ENCODE measurements around the gene IGF2BP3. TPM values are rescaled to one million over a fixed set of nuclear protein-coding genes. Genes with fewer than 3 reads are reported as not detected.

Gene IGF2BP3
- total and polyA plus RNA-seq, 2 donors (not counting 3 experiments of a cell fraction or from before 2014, with no cell fraction given): 41.2 to 111 TPM

GRCh38 chr7:23383225-23383624 is 87.1 kb downstream of the IGF2BP3 start:
- Histone ChIP-seq H2AFZ (ENCODE audit: low read depth, low read length) (no peak overlapping the region), H3K4me2 (ENCODE audit: insufficient read depth, low read length) (no peak overlapping the region), H3K4me1 (ENCODE audit: control insufficient read depth, extremely low read depth, insufficient read depth, low read length) (peaks cover 21% of the 10 kb centered on the region), H3K9me3 (replicated peaks; ENCODE audit: control insufficient read depth, insufficient read depth, low read length) (no peaks in the 10 kb centered on the region), H4K20me1 (replicated peaks; ENCODE audit: control insufficient read depth, extremely low read depth, insufficient read depth, low read length) (no peaks in the 10 kb centered on the region), H3K4me3 (replicated peaks in 1 of 3; ENCODE audit: insufficient read depth in 1 of 3, low read depth in 1 of 3, low read length in 3 of 3) (no peak overlapping the region), H3K27ac (ENCODE audit: insufficient read depth, low read depth, low read length) (no peak overlapping the region), H3K27me3 (ENCODE audit: control insufficient read depth in 2 of 2, insufficient read depth in 2 of 2, low read length in 2 of 2) (no peaks in the 10 kb centered on the region), H3K79me2 (ENCODE audit: control insufficient read depth, insufficient read depth, low read length) (peaks cover 72% of the 10 kb centered on the region), H3K9me1 (replicated peaks; ENCODE audit: control insufficient read depth, extremely low read depth, insufficient read depth, low read length) (no peaks in the 10 kb centered on the region), H3K36me3 (ENCODE audit: control insufficient read depth in 2 of 2, extremely low read depth in 1 of 2, insufficient read depth in 2 of 2, low read length in 2 of 2) (no peaks in the 10 kb centered on the region), H3K9ac (replicated peaks; ENCODE audit: extremely low read depth, insufficient read depth, low read length) (no peak overlapping the region)
- ChIA-PET POLR2A (no interaction called here), CTCF (no interaction called here)
- no peak for FAIRE-seq
- BruUV-seq (replicated peaks): no TSS peak
- no peak for DNase-seq (ENCODE audit: low read depth, low spot score)
- TF ChIP-seq POLR2A (IDR thresholded peaks at IDR 0.05; ENCODE audit: low read depth, low read length) (no peak), MAX (IDR thresholded peaks at IDR 0.05; ENCODE audit: insufficient read depth, insufficient read length) (no peak)
- intact Hi-C loops (cut with micrococcal nuclease) (no loop called here), dilution Hi-C loops (cut with MboI; ENCODE audit: extremely low pct_ligation_motif_present, low sequenced_read_pairs) (no loop called here)

DNA sequence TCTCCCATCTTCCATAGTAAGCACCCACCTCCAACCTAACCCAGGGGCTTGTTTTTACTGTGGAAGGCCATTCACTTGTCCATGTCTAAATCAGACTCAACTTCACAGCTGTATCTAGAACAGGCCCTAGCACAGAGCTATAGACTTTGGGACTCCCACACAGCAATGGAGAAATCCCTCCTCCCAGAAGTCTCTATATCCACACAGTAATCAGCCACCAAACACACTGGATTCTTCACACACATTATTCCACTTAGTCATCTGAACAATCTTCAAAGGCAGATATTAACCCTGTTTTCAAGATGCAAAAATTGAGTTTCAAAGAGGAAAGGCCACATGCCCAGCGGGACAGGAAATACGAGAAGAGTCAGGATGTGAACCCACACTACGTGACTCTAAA is 89.3 kb downstream of the IGF2BP3 start:
- POLR2A ChIA-PET: no interaction called here
- Histone ChIP-seq H3K4me2 (ENCODE audit: insufficient read depth, low read length) (no peak overlapping the region), H3K27ac (ENCODE audit: insufficient read depth, low read depth, low read length) (peak overlapping the region; percentile 34), H3K79me2 (ENCODE audit: control insufficient read depth, insufficient read depth, low read length) (peaks cover 62% of the 10 kb centered on the region), H3K4me3 (replicated peaks in 1 of 3; ENCODE audit: insufficient read depth in 1 of 3, low read depth in 1 of 3, low read length in 3 of 3) (no peak overlapping the region), H3K9me1 (replicated peaks; ENCODE audit: control insufficient read depth, extremely low read depth, insufficient read depth, low read length) (no peaks in the 10 kb centered on the region), H3K27me3 (ENCODE audit: control insufficient read depth in 2 of 2, insufficient read depth in 2 of 2, low read length in 2 of 2) (no peaks in the 10 kb centered on the region), H3K9ac (replicated peaks; ENCODE audit: extremely low read depth, insufficient read depth, low read length) (no peak overlapping the region), H3K9me3 (replicated peaks; ENCODE audit: control insufficient read depth, insufficient read depth, low read length) (no peaks in the 10 kb centered on the region), H3K4me1 (ENCODE audit: control insufficient read depth, extremely low read depth, insufficient read depth, low read length) (peaks cover 40% of the 10 kb centered on the region), H3K36me3 (ENCODE audit: control insufficient read depth in 2 of 2, extremely low read depth in 1 of 2, insufficient read depth in 2 of 2, low read length in 2 of 2) (no peaks in the 10 kb centered on the region), H4K20me1 (replicated peaks; ENCODE audit: control insufficient read depth, extremely low read depth, insufficient read depth, low read length) (no peaks in the 10 kb centered on the region), H2AFZ (ENCODE audit: low read depth, low read length) (no peak overlapping the region)
- intact Hi-C loops (cut with micrococcal nuclease): no loop called here
- CTCF ChIA-PET: interaction anchor here (1.1 to 2.6 kb wide), 2 partner anchors 23 to 82 kb away, joined by 4 to 11 read pairs; no protein-coding TSS in a partner anchor
- peak; percentile 38 for FAIRE-seq
- TF ChIP-seq, protein P1, sequence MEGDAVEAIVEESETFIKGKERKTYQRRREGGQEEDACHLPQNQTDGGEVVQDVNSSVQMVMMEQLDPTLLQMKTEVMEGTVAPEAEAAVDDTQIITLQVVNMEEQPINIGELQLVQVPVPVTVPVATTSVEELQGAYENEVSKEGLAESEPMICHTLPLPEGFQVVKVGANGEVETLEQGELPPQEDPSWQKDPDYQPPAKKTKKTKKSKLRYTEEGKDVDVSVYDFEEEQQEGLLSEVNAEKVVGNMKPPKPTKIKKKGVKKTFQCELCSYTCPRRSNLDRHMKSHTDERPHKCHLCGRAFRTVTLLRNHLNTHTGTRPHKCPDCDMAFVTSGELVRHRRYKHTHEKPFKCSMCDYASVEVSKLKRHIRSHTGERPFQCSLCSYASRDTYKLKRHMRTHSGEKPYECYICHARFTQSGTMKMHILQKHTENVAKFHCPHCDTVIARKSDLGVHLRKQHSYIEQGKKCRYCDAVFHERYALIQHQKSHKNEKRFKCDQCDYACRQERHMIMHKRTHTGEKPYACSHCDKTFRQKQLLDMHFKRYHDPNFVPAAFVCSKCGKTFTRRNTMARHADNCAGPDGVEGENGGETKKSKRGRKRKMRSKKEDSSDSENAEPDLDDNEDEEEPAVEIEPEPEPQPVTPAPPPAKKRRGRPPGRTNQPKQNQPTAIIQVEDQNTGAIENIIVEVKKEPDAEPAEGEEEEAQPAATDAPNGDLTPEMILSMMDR (IDR thresholded peaks at IDR 0.05; ENCODE audit: extremely low read depth in 1 of 2, insufficient read depth in 1 of 2, low read depth in 1 of 2, low read length in 2 of 2): no peak
- no peak for TF ChIP-seq FOS (IDR thresholded peaks at IDR 0.05; ENCODE audit: borderline replicate concordance, insufficient read depth, low read length)
- TF ChIP-seq GATA2 (IDR thresholded peaks at IDR 0.05; ENCODE audit: insufficient read depth, insufficient read length, low read depth, low read length): no peak
- no peak for TF ChIP-seq POLR2A (IDR thresholded peaks at IDR 0.05; ENCODE audit: low read depth, low read length)
- TF ChIP-seq POLR2AphosphoS5 (IDR thresholded peaks at IDR 0.05; ENCODE audit: insufficient read depth, low read depth, low read length): no peak
- no TSS peak for BruUV-seq (replicated peaks)
- dilution Hi-C loops (cut with MboI; ENCODE audit: extremely low pct_ligation_motif_present, low sequenced_read_pairs): no loop called here
- no peak for DNase-seq (ENCODE audit: low read depth, low spot score)

Data from endothelial cell of umbilical vein (primary cell).